GM23248 (cell line): ENCODE results near the gene TULP4. TPM values are rescaled to one million over a fixed set of nuclear protein-coding genes. Genes with fewer than 3 reads are reported as not detected.
"Not testable (repeated sequence)": the region's sequence is repeated elsewhere in the genome, so short reads cannot be mapped to it uniquely, and the experiment has no call there.

Experiments used
- DNase-seq: peaks from one replicate; pipeline ENCODE4 v3.0.0-alpha.2; 2015
- H2AFZ ChIP-seq: fragments of 200-600 bp; sonication (generic); 2 replicates; pipeline ENCODE4 v1.6.1; 2016; ENCODE audit warnings: antibody characterized with exemption
- H3F3A ChIP-seq: fragments of 200-600 bp; sonication (generic); 2 replicates; pipeline ENCODE4 v1.6.1; 2016; ENCODE audit warnings: mild to moderate bottlenecking, antibody characterized with exemption, mixed run types; ENCODE audit not compliant: insufficient read depth
- H3K27ac ChIP-seq: fragments of 200-600 bp; sonication (generic); 2 replicates; pipeline ENCODE4 v1.5.1; 2016; ENCODE audit warnings: mild to moderate bottlenecking
- H3K27me3 ChIP-seq: fragments of 200-600 bp; sonication (generic); replicated peaks from 2 replicates; pipeline ENCODE4 v1.6.1; 2016; ENCODE audit warnings: mild to moderate bottlenecking; ENCODE audit not compliant: insufficient read depth
- H3K36me3 ChIP-seq: fragments of 200-600 bp; sonication (generic); 2 replicates; pipeline ENCODE4 v1.6.1; 2016; ENCODE audit warnings: low read depth, mild to moderate bottlenecking
- H3K4me1 ChIP-seq: fragments of 200-600 bp; sonication (generic); 2 replicates; pipeline ENCODE4 v1.6.1; 2016; ENCODE audit warnings: mild to moderate bottlenecking; ENCODE audit not compliant: insufficient read depth
- H3K4me2 ChIP-seq: fragments of 200-600 bp; sonication (generic); one replicate; pipeline ENCODE4 v1.6.1; 2016; ENCODE audit warnings: mild to moderate bottlenecking; ENCODE audit not compliant: unreplicated experiment
- H3K4me3 ChIP-seq: fragments of 200-600 bp; sonication (generic); 2 replicates; pipeline ENCODE4 v1.5.1; 2016; ENCODE audit warnings: mild to moderate bottlenecking
- H3K79me2 ChIP-seq: fragments of 200-600 bp; sonication (generic); 2 replicates; pipeline ENCODE4 v1.6.1; 2016; ENCODE audit warnings: mild to moderate bottlenecking; ENCODE audit not compliant: insufficient read depth
- H3K9ac ChIP-seq: fragments of 200-600 bp; sonication (generic); 2 replicates; pipeline ENCODE4 v1.6.1; 2016; ENCODE audit warnings: mild to moderate bottlenecking
- H3K9me2 ChIP-seq: fragments of 200-600 bp; sonication (generic); 2 replicates; pipeline ENCODE4 v1.6.1; 2016; ENCODE audit warnings: mixed run types, mild to moderate bottlenecking, moderate library complexity; ENCODE audit not compliant: insufficient read depth
- H3K9me3 ChIP-seq: fragments of 200-600 bp; sonication (generic); one replicate; pipeline ENCODE4 v1.6.1; 2017; ENCODE audit warnings: low read depth
- H4K20me1 ChIP-seq: fragments of 200-600 bp; sonication (generic); 2 replicates; pipeline ENCODE4 v1.6.0; 2016; ENCODE audit not compliant: insufficient read depth
- EZH2 ChIP-seq: fragments of 200-600 bp; sonication (generic); IDR thresholded peaks from 2 replicates; pipeline ENCODE4 v1.6.1; 2018; ENCODE audit warnings: antibody characterized with exemption, mild to moderate bottlenecking; ENCODE audit not compliant: insufficient read depth, poor library complexity, severe bottlenecking
- EZH2phosphoT487 ChIP-seq: fragments of 200-600 bp; sonication (generic); IDR thresholded peaks from 2 replicates; pipeline ENCODE4 v1.6.1; 2018; ENCODE audit warnings: antibody characterized with exemption, moderate library complexity, mild to moderate bottlenecking, low read depth; ENCODE audit not compliant: insufficient read depth
- WGBS, 2 experiments: methylation state at CpG; one replicate each; pipeline ENCODE4 v1.1.6; 2015 to 2017; ENCODE audit warnings: low lambda C conversion rate in 2 of 2, low coverage in 1 of 2; ENCODE audit errors: missing lambda C conversion rate in 2 of 2; 5-methylcytosine and 5-hydroxymethylcytosine counted together
- in situ Hi-C: fragments of 300-500 bp; cut with MboI; formaldehyde crosslinking; loops from 2 replicates; pipeline ENCODE4 v1.15.0; 2020
- polyA plus RNA-seq: library from polyadenylated mRNA; unstranded; fragments of >200 nt; fragmentation: Nextera tagmentation; extraction: Ambion mirVana; gene quantifications from 2 replicates; pipeline ENCODE4 v1.2.1, GENCODE V29; 2016
- total RNA-seq: library from RNA; depleted of rRNA; stranded (reverse); fragments of >200 nt; shearing (Covaris generic); gene quantifications from 2 replicates; pipeline ENCODE4 v1.2.3, GENCODE V29; 2014

TULP4 gene
- total and polyA plus RNA-seq, 2 experiments from 2014 or later: 21.5 to 38.7 TPM

- H3K79me2 ChIP-seq, in situ Hi-C loops, H3K4me1 ChIP-seq, H3K27ac ChIP-seq, H3K9ac ChIP-seq, H4K20me1 ChIP-seq, H3F3A ChIP-seq, H3K9me3 ChIP-seq, H3K27me3 ChIP-seq, H3K4me3 ChIP-seq, H2AFZ ChIP-seq, H3K4me2 ChIP-seq, H3K36me3 ChIP-seq, H3K9me2 ChIP-seq: not testable (repeated sequence)
- DNase-seq: peak; percentile 16
- WGBS, 2 experiments: 98% methylated on average over 10 of the region's 10 CpGs
Observed at GRCh38 chr6:158300306-158301143, 11.7 kb upstream of the TULP4 start.

DNA sequence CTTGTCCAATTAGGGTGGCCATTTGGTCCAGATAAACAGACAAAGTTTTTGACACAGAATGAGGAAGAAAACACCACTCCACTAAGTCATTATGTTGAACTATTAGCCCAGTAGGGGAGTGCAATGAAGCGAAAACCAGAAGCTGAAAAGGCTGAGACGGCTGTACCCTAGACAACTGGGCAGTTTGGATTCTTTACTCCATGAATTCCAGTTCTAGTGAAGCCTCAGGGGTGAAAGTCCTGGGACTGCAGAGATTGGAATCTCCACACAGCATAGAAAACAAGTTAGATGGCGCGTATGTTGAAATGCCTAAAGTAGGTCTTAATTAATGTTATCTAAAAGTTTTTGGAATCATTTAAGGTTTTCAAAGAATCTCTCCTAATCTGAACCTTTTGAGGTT is 10.7 kb upstream of the TULP4 start:
- WGBS, 2 experiments: 95 to 99% methylated on average over 4 of the region's 4 CpGs
- not testable (repeated sequence) for H3K9ac ChIP-seq

GRCh38 chr6:158302195-158302796 is 10.0 kb upstream of the TULP4 start:
- 80 to 86% methylated on average over 7 of the region's 7 CpGs for WGBS, 2 experiments
- not testable (repeated sequence) for H3K27me3 ChIP-seq, DNase-seq

More for the DNA sequence above, 10.7 kb upstream of the TULP4 start:
- H3K36me3 ChIP-seq, H3K4me3 ChIP-seq, H3K4me1 ChIP-seq, H2AFZ ChIP-seq, H3K27ac ChIP-seq, H3K9me2 ChIP-seq, H4K20me1 ChIP-seq, DNase-seq, H3K9me3 ChIP-seq, H3K79me2 ChIP-seq, in situ Hi-C loops, H3K4me2 ChIP-seq, H3F3A ChIP-seq, H3K27me3 ChIP-seq: not testable (repeated sequence)

DNA sequence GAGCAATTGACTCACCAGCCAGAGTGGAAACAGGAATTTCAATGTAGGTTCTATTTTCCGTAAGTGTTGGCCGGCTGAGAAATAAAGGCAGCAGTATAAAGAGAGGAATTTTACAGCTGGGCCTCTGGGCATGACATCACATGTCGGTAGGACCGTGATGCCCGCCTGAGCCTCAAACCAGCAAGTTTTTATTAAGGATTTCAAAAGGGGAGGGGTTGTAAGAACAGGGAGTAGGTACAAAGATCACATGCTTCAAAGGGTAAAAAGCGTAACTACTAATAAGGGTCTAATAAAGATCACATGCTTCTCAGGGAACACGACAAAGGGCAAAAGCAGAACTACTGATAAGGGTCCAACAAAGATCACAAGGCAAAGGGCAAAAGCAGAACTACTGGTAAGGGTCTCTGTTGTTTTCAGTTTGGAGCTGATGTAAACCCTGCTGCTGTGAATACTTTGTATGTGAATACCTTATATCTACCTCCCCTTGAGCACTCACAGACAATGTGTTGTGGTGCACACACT is 9.0 kb upstream of the TULP4 start:
- no peak overlapping the region for H3K27ac ChIP-seq
- H4K20me1 ChIP-seq: no peaks in the 10 kb centered on the region
- no peak overlapping the region for H3K9ac ChIP-seq
- no peak overlapping the region for H3K4me3 ChIP-seq
- no peaks in the 10 kb centered on the region for H3K9me2 ChIP-seq
- in situ Hi-C loops: no loop called here
- H3K79me2 ChIP-seq: 0 out of 2 replicates have a peak, but pooled peaks cover 5% of the 10 kb centered on the region
- 86 to 87% methylated on average over 7 of the region's 7 CpGs for WGBS, 2 experiments
- no peaks in the 10 kb centered on the region for H3K27me3 ChIP-seq
- H3K36me3 ChIP-seq: no peaks in the 10 kb centered on the region
- H3K4me1 ChIP-seq: no peaks in the 10 kb centered on the region
- H3K9me3 ChIP-seq: no peaks in the 10 kb centered on the region
- no peak for TF ChIP-seq EZH2phosphoT487
- TF ChIP-seq EZH2: no peak
- H3F3A ChIP-seq: no peaks in the 10 kb centered on the region
- H3K4me2 ChIP-seq: no peak overlapping the region
- H2AFZ ChIP-seq: no peak overlapping the region
- no peak for DNase-seq

More at GRCh38 chr6:158302195-158302796, 10.0 kb upstream of the TULP4 start:
- in situ Hi-C loops, H4K20me1 ChIP-seq, H3K79me2 ChIP-seq, H3K27ac ChIP-seq, H3K36me3 ChIP-seq, H2AFZ ChIP-seq, H3K9me3 ChIP-seq, H3F3A ChIP-seq, H3K9ac ChIP-seq, H3K4me2 ChIP-seq, H3K4me1 ChIP-seq, H3K9me2 ChIP-seq, H3K4me3 ChIP-seq: not testable (repeated sequence)
